HUES6 (cell line): ENCODE results near the gene ARMC6.
"Not testable (repeated sequence)": the region's sequence is repeated elsewhere in the genome, so short reads cannot be mapped to it uniquely, and the experiment has no call there.

Source experiments
- H3K27ac ChIP-seq: 2 replicates; pipeline ENCODE4 v1.7.0; 2013; ENCODE audit warnings: low read depth, mild to moderate bottlenecking, low read length, inconsistent platforms
- H3K27me3 ChIP-seq: 2 replicates; pipeline ENCODE4 v1.6.1; 2013; ENCODE audit warnings: low read length; ENCODE audit not compliant: control insufficient read depth, insufficient read depth
- H3K36me3 ChIP-seq: 2 replicates; pipeline ENCODE4 v1.6.1; 2013; ENCODE audit warnings: low read length; ENCODE audit not compliant: control insufficient read depth, insufficient read depth
- H3K4me1 ChIP-seq: 2 replicates; pipeline ENCODE4 v1.6.1; 2013; ENCODE audit warnings: low read length; ENCODE audit not compliant: control insufficient read depth, insufficient read depth
- H3K4me3 ChIP-seq: 2 replicates; pipeline ENCODE4 v1.5.1; 2013; ENCODE audit warnings: low read depth, low read length
- H3K9ac ChIP-seq: one replicate; pipeline ENCODE4 v1.6.1; 2013; ENCODE audit warnings: mild to moderate bottlenecking, low read length
- H3K9me3 ChIP-seq: 2 replicates; pipeline ENCODE4 v1.6.1; 2013; ENCODE audit warnings: low read depth, low read length; ENCODE audit not compliant: control insufficient read depth, insufficient read depth

Gene ARMC6

GRCh38 chr19:19023376-19023775 is 10.0 kb upstream of the ARMC6 start:
- not testable (repeated sequence) for H3K9ac ChIP-seq, H3K9me3 ChIP-seq, H3K27me3 ChIP-seq, H3K4me3 ChIP-seq, H3K27ac ChIP-seq, H3K4me1 ChIP-seq
- peaks cover 84% of the 10 kb centered on the region for H3K36me3 ChIP-seq

DNA sequence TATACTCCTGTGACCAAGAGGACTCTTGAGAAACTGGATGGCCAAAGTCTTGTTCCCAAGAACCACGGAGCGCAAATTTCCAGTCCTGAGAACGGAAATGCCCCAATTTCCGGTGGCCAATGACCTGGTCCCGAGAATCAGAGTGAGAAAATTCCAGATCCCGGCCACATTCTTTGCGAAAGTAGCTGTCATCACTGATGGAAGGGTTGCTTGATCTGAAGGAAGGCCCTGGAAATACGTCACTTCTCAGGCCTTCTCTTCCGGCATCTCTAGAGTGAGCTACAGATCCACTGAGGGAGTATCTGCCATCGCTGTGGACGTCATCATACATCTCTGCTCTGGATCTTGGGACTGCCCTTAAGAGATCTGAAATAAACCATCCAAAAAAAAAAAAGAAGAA is 7.5 kb upstream of the ARMC6 start:
- no peak overlapping the region for H3K9ac ChIP-seq
- H3K36me3 ChIP-seq = peaks cover 89% of the 10 kb centered on the region
- H3K4me1 ChIP-seq = no peaks in the 10 kb centered on the region
- no peak overlapping the region for H3K4me3 ChIP-seq
- no peak overlapping the region for H3K27ac ChIP-seq
- H3K9me3 ChIP-seq = no peaks in the 10 kb centered on the region
- H3K27me3 ChIP-seq = no peaks in the 10 kb centered on the region

DNA sequence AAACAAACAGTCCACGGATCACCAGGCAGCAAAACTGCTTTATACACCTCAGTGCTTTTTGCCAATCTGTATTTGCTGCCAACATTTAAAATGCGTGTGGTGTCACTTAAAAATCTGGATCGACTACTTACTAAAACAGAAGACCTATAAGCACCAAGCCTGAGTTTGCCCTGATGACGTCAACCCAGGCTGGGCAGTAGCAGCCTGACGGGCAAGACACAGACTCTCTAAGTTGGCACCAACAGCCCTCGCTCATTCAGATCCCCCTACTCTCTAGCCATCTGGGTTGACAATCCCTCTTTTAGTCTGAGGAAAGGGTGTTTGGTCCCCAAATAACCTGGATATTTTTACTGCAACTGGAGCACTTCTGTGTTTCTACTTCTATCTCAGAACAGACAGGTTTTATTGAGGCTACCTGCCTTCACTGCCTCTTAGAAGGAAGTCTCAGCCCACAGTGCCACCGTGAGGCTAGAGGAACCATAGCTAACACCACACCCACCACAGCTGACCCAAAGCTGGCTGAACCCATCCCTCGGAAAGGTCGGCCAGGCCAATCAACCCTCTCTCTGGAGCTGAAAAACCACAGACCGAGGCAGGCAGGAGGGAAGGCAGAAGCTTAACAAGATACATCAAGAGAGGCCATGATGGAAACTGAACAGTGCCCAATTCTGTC is 7.0 kb upstream of the ARMC6 start:
- no peak overlapping the region for H3K4me3 ChIP-seq
- peaks cover 89% of the 10 kb centered on the region for H3K36me3 ChIP-seq
- no peak overlapping the region for H3K27ac ChIP-seq
- no peaks in the 10 kb centered on the region for H3K4me1 ChIP-seq
- H3K9me3 ChIP-seq = no peaks in the 10 kb centered on the region
- no peaks in the 10 kb centered on the region for H3K27me3 ChIP-seq
- no peak overlapping the region for H3K9ac ChIP-seq

- Histone ChIP-seq H3K27me3 (no peaks in the 10 kb centered on the region), H3K4me3 (no peak overlapping the region), H3K27ac (no peak overlapping the region), H3K36me3 (peaks cover 86% of the 10 kb centered on the region), H3K4me1 (no peaks in the 10 kb centered on the region), H3K9ac (no peak overlapping the region), H3K9me3 (no peaks in the 10 kb centered on the region)
Measured at GRCh38 chr19:19027228-19027627, 6.2 kb upstream of the ARMC6 start.

GRCh38 chr19:19028526-19028925 is 4.9 kb upstream of the ARMC6 start:
- Histone ChIP-seq H3K9ac (no peak overlapping the region), H3K36me3 (peaks cover 73% of the 10 kb centered on the region), H3K4me3 (no peak overlapping the region), H3K27me3 (no peaks in the 10 kb centered on the region), H3K9me3 (no peaks in the 10 kb centered on the region), H3K4me1 (no peaks in the 10 kb centered on the region), H3K27ac (no peak overlapping the region)

DNA sequence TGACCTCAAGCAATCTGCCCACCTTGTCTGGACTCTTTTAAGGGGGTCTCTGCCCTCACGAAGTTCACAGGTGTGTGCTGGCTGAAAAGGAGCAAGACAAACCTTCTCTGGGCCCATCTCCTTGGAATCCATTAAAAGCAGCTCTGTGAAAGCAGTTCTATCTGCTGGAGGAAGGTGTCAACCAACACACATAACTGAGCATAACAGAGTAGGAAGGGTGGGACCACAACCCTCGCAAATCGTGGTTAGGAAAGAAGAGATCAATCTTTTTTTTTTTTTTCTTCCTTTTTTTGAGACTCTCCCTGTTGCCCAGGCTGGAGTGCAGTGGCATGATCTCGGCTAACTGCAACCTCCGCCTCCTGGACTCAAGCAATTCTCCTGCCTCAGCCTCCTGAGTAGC is 1.5 kb upstream of the ARMC6 start:
- H3K9ac ChIP-seq = no peak overlapping the region

GRCh38 chr19:19032420-19033175 is 805 bp upstream of the ARMC6 start:
- Histone ChIP-seq H3K36me3 (peaks cover 50% of the 10 kb centered on the region), H3K4me1 (0 out of 2 replicates have a peak, but pooled peaks cover 3% of the 10 kb centered on the region), H3K9me3 (peaks cover 7% of the 10 kb centered on the region), H3K9ac (peak overlapping the region; percentile 80), H3K27me3 (no peaks in the 10 kb centered on the region), H3K27ac (no peak overlapping the region; the same call in 1 of the 2 replicates), H3K4me3 (peak overlapping the region; percentile 92)

More for the DNA sequence above, 1.5 kb upstream of the ARMC6 start:
- no peaks in the 10 kb centered on the region; the same call in 1 of the 2 replicates for H3K9me3 ChIP-seq
- H3K4me1 ChIP-seq = 0 out of 2 replicates have a peak, but pooled peaks cover 3% of the 10 kb centered on the region
- H3K27ac ChIP-seq = no peak overlapping the region
- no peaks in the 10 kb centered on the region for H3K27me3 ChIP-seq
- peak overlapping the region; percentile 92; the same call in 1 of the 2 replicates for H3K4me3 ChIP-seq
- H3K36me3 ChIP-seq = peaks cover 50% of the 10 kb centered on the region

DNA sequence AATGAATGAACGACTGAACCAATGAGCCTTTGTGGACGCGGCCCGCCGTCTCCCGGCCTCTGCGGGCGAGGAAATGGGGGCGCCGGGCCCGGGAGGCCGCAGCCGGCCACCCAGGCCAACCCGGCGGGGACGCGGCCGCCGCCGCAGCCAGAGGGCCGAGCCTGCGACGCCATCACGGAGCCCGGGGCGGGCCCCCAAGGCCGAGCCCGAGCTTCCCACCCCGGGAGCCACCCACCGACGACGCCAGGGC is 302 bp upstream of the ARMC6 start:
- Histone ChIP-seq H3K27ac (no peak overlapping the region; the same call in 1 of the 2 replicates), H3K9ac (peak overlapping the region; percentile 80), H3K36me3 (peaks cover 50% of the 10 kb centered on the region), H3K4me3 (peak overlapping the region; percentile 92), H3K4me1 (0 out of 2 replicates have a peak, but pooled peaks cover 3% of the 10 kb centered on the region), H3K27me3 (no peaks in the 10 kb centered on the region), H3K9me3 (peaks cover 12% of the 10 kb centered on the region)

- H3K27ac ChIP-seq = peak overlapping the region; percentile 75; the same call in 1 of the 2 replicates
- H3K4me1 ChIP-seq = 0 out of 2 replicates have a peak, but pooled peaks cover 3% of the 10 kb centered on the region
- no peaks in the 10 kb centered on the region for H3K27me3 ChIP-seq
- peak overlapping the region; percentile 92 for H3K4me3 ChIP-seq
- H3K36me3 ChIP-seq = peaks cover 52% of the 10 kb centered on the region
- peaks cover 14% of the 10 kb centered on the region for H3K9me3 ChIP-seq
- peak overlapping the region; percentile 80 for H3K9ac ChIP-seq
Measured at GRCh38 chr19:19034204-19034624, 811 bp downstream of the ARMC6 start.

DNA sequence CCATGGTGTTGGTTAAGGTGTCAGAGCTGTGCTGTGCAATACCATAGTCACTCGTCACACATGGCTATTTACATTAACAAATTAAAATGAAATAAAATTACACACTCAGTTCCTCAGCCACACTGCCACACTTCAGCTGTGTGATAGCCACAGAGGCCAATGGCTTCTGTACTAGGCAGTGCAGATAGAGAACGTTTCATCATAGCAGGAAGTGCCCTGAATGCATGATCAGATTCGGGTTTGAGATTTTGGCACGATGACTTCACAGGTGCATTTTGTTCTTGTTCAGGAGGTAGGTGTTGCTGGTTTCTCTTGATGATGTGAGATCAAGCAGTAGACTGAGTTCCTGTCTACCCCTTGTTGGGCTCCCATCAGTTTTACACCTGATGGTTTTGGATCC is 6.5 kb downstream of the ARMC6 start:
- Histone ChIP-seq H3K27me3 (no peaks in the 10 kb centered on the region), H3K36me3 (peaks cover 66% of the 10 kb centered on the region), H3K4me1 (no peaks in the 10 kb centered on the region), H3K27ac (no peak overlapping the region), H3K9ac (no peak overlapping the region), H3K9me3 (peaks cover 14% of the 10 kb centered on the region), H3K4me3 (no peak overlapping the region)

- Histone ChIP-seq H3K9me3 (peaks cover 14% of the 10 kb centered on the region), H3K9ac (no peak overlapping the region), H3K27ac (no peak overlapping the region), H3K4me3 (no peak overlapping the region), H3K4me1 (no peaks in the 10 kb centered on the region), H3K27me3 (no peaks in the 10 kb centered on the region), H3K36me3 (peaks cover 69% of the 10 kb centered on the region)
Measured at GRCh38 chr19:19040417-19040816, 7.0 kb downstream of the ARMC6 start.
